ENCODE results near the gene GIPC3. TPM values are rescaled to one million over a fixed set of nuclear protein-coding genes. Genes with fewer than 3 reads are reported as not detected.

GIPC3 gene
- total and polyA plus RNA-seq, 2 of the 8 experiments (the other 6 are each of a cell fraction or from before 2014, with no cell fraction given): 1.0 to 1.2 TPM

GRCh38 chr19:3626473-3627350, 41.4 kb downstream of the GIPC3 start, which contains the start of gene CACTIN (continued):
- no peak for TF ChIP-seq CHD7 (IDR thresholded peaks at IDR 0.05; ENCODE audit: insufficient replicate concordance, low read length)
